AG04450 (cell line): ENCODE measurements around the gene MEX3B. TPM values are rescaled to one million over a fixed set of nuclear protein-coding genes. Genes with fewer than 3 reads are reported as not detected.

Experiments
- CTCF ChIA-PET: fragments of 300-600, 350-600 bp; formaldehyde crosslinking; extraction: SDS; loops from one replicate; lab custom pipeline; 2022; ENCODE audit warnings: antibody characterized with exemption, inconsistent platforms; lab: Charles Lee
- POLR2A ChIA-PET: fragments of 350-600 bp; formaldehyde crosslinking; extraction: SDS; loops from one replicate; lab custom pipeline; 2021; ENCODE audit warnings: antibody characterized with exemption, inconsistent platforms; lab: Yijun Ruan, JAX
- DNase-seq: peaks from one replicate; pipeline ENCODE4 v3.0.0-alpha.2; 2011; ENCODE audit warnings: low read depth, low spot score
- H3K27ac ChIP-seq: one replicate; pipeline ENCODE4 v1.5.1; 2012; ENCODE audit warnings: low read depth, low read length, control low read depth
- H3K27me3 ChIP-seq: one replicate; pipeline ENCODE4 v1.6.0; 2012; ENCODE audit warnings: low read length; ENCODE audit not compliant: control insufficient read depth, insufficient read depth
- H3K4me3 ChIP-seq: 2 replicates; pipeline ENCODE4 v1.5.1; 2011; ENCODE audit warnings: mild to moderate bottlenecking, low read depth, low read length, control low read depth
- H3K9me3 ChIP-seq: 2 replicates; pipeline ENCODE4 v1.5.1; 2012; ENCODE audit warnings: low read length; ENCODE audit not compliant: control insufficient read depth, insufficient read depth
- polyA plus RNA-seq: library from polyadenylated mRNA; depleted of rRNA; stranded (reverse); fragments of >200 nt; gene quantifications from 2 replicates; pipeline ENCODE4 v1.2.3, GENCODE V29; 2011
- TF ChIP-seq, protein P1 (sequence below): IDR thresholded peaks from 2 replicates; pipeline ENCODE4 v1.5.1; 2011; ENCODE audit warnings: low read depth, low read length, control low read depth, inconsistent platforms

MEX3B gene
- polyA plus RNA-seq, 1 experiment, result 6.3 TPM

- TF ChIP-seq, protein P1, sequence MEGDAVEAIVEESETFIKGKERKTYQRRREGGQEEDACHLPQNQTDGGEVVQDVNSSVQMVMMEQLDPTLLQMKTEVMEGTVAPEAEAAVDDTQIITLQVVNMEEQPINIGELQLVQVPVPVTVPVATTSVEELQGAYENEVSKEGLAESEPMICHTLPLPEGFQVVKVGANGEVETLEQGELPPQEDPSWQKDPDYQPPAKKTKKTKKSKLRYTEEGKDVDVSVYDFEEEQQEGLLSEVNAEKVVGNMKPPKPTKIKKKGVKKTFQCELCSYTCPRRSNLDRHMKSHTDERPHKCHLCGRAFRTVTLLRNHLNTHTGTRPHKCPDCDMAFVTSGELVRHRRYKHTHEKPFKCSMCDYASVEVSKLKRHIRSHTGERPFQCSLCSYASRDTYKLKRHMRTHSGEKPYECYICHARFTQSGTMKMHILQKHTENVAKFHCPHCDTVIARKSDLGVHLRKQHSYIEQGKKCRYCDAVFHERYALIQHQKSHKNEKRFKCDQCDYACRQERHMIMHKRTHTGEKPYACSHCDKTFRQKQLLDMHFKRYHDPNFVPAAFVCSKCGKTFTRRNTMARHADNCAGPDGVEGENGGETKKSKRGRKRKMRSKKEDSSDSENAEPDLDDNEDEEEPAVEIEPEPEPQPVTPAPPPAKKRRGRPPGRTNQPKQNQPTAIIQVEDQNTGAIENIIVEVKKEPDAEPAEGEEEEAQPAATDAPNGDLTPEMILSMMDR, result no peak
- Histone ChIP-seq H3K27me3 (peaks cover 8% of the 10 kb centered on the region), H3K9me3 (0 out of 2 replicates have a peak, but pooled peaks cover 5% of the 10 kb centered on the region), H3K27ac (no peak overlapping the region), H3K4me3 (no peak overlapping the region)
- DNase-seq, result no peak
- CTCF ChIA-PET, result interaction anchor here (0.5 to 1.9 kb wide), 3 partner anchors 14 to 578 kb away, joined by 3 to 9 read pairs (median 5); no protein-coding TSS in a partner anchor
- POLR2A ChIA-PET, result no interaction called here
Observed at GRCh38 chr15:82062479-82063454, 16.9 kb upstream of the MEX3B start.

- no peak for DNase-seq
- Histone ChIP-seq H3K4me3 (no peak overlapping the region), H3K27me3 (peaks cover 17% of the 10 kb centered on the region), H3K9me3 (0 out of 2 replicates have a peak, but pooled peaks cover 5% of the 10 kb centered on the region), H3K27ac (no peak overlapping the region)
- ChIA-PET CTCF (no interaction called here), POLR2A (no interaction called here)
- TF ChIP-seq, protein P1, result no peak
Observed at GRCh38 chr15:82060817-82061216, 15.0 kb upstream of the MEX3B start.

- DNase-seq, result no peak
- H3K9me3 ChIP-seq, result no peaks in the 10 kb centered on the region
- CTCF ChIA-PET, result no interaction called here
- H3K4me3 ChIP-seq, result no peak overlapping the region
- POLR2A ChIA-PET, result no interaction called here
- H3K27ac ChIP-seq, result no peak overlapping the region
- TF ChIP-seq, protein P1, result no peak
- peaks cover 17% of the 10 kb centered on the region for H3K27me3 ChIP-seq
Observed at GRCh38 chr15:82058517-82059204, 12.8 kb upstream of the MEX3B start.

GRCh38 chr15:82058026-82058425 lies 12.2 kb upstream of the MEX3B start:
- Histone ChIP-seq H3K9me3 (no peaks in the 10 kb centered on the region), H3K27ac (no peak overlapping the region), H3K27me3 (peaks cover 17% of the 10 kb centered on the region), H3K4me3 (no peak overlapping the region)
- TF ChIP-seq, protein P1, result no peak
- CTCF ChIA-PET, result interaction anchor here (0.6 kb wide), 1 partner anchor 82 kb away, joined by 3 read pairs; no protein-coding TSS in a partner anchor
- POLR2A ChIA-PET, result interaction anchor here (2.0 kb wide), 1 partner anchor 11 kb away, joined by 7 read pairs; no protein-coding TSS in a partner anchor
- DNase-seq, result no peak
